ENCODE measurements around the gene FCRL2.

The FCRL2 gene

DNA sequence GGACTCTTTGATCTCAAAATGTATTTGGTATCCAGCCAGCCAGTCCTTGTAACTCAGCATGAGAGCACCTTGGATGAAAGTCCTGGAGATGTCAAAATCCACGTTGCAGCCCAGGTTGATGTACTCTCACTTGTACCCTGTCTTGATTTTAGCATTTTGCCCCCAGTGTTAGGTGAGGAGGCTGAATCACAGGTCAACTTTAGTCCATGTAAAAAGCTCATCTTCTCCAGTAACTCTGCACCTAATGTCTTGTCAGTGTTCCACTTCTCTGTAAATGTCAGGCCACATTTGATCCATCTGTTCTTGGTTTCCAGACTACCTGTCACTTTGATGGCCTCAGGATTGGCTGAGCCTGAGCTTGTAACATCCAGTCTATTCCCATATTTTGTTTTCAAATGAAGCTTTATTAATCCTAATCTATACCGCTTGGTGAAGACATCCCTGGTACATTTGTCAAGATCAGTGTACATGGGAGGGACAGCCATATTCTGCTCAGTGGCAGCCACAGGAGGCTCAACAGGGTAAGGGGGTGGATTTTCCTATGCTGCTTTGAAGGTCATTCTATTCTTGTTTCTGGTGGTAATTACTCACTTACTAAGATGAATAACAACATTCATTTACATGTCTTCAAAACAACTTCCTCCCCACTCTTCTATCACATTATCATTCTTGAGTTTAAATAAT, 52.3 kb downstream of the FCRL2 start:
- no peaks in the 10 kb centered on the region for H3K27me3 ChIP-seq (ENCODE audit: insufficient read depth, poor library complexity, severe bottlenecking)
- no peak overlapping the region for H3K4me3 ChIP-seq (ENCODE audit: severe bottlenecking)
- H3K27ac ChIP-seq (ENCODE audit: poor library complexity, severe bottlenecking) = no peak overlapping the region
- DNase-seq (ENCODE audit: low spot score) (no peak), ATAC-seq (ENCODE audit: low read depth) (no peak)
- TF ChIP-seq, protein P1, sequence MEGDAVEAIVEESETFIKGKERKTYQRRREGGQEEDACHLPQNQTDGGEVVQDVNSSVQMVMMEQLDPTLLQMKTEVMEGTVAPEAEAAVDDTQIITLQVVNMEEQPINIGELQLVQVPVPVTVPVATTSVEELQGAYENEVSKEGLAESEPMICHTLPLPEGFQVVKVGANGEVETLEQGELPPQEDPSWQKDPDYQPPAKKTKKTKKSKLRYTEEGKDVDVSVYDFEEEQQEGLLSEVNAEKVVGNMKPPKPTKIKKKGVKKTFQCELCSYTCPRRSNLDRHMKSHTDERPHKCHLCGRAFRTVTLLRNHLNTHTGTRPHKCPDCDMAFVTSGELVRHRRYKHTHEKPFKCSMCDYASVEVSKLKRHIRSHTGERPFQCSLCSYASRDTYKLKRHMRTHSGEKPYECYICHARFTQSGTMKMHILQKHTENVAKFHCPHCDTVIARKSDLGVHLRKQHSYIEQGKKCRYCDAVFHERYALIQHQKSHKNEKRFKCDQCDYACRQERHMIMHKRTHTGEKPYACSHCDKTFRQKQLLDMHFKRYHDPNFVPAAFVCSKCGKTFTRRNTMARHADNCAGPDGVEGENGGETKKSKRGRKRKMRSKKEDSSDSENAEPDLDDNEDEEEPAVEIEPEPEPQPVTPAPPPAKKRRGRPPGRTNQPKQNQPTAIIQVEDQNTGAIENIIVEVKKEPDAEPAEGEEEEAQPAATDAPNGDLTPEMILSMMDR (IDR thresholded peaks at IDR 0.05; ENCODE audit: poor library complexity, severe bottlenecking) = no peak
- no peaks in the 10 kb centered on the region for H3K4me1 ChIP-seq (ENCODE audit: insufficient read depth, poor library complexity, severe bottlenecking)
- no peaks in the 10 kb centered on the region for H3K36me3 ChIP-seq (ENCODE audit: low read depth)
- no peaks in the 10 kb centered on the region for H3K9me3 ChIP-seq (ENCODE audit: severe bottlenecking)

DNA sequence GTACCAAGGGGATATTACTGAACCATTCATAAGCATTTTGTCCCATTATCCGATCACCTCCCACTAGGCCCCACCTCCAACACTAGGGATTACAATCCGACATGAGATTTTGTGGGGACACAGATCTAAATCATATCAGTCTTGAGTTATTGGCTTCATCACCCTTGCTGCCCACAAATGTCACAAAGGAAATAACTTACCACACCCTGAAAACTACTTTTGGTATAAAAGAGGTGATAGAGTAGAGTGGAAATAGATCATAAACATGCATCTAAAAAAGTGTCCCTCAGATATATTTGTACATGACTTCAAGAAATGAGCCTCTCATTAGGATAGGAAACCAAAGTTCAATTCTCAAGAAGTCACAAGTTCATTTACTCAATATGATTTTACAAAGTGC, 53.8 kb downstream of the FCRL2 start:
- TF ChIP-seq, protein P1 (IDR thresholded peaks at IDR 0.05; ENCODE audit: poor library complexity, severe bottlenecking) = no peak
- H3K27ac ChIP-seq (ENCODE audit: poor library complexity, severe bottlenecking) = no peak overlapping the region
- H3K27me3 ChIP-seq (ENCODE audit: insufficient read depth, poor library complexity, severe bottlenecking) = peaks cover 2% of the 10 kb centered on the region
- DNase-seq (ENCODE audit: low spot score) = no peak
- H3K4me3 ChIP-seq (ENCODE audit: severe bottlenecking) = no peak overlapping the region
- no peaks in the 10 kb centered on the region for H3K4me1 ChIP-seq (ENCODE audit: insufficient read depth, poor library complexity, severe bottlenecking)
- no peaks in the 10 kb centered on the region for H3K9me3 ChIP-seq (ENCODE audit: severe bottlenecking)
- no peak for ATAC-seq (ENCODE audit: low read depth)
- no peaks in the 10 kb centered on the region for H3K36me3 ChIP-seq (ENCODE audit: low read depth)

DNA sequence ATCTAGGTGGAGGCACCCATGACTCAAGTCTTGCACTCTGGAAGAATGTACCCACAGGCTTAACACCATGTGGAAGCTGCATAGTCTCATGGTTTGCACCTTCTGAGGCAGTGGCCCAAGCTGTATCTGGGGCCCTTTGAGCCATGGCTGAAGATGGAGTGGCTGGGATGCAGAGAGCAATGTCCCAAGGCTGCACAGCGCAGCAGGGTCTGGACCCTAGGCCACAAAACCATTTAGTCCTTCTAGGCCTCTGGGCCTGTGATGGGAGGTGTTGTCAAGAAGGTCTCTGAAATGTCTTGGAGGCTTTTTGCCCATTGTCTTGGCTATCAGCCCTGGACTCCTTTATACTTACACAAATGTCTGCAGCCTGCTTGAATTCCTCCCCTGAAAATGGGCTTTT, 54.9 kb downstream of the FCRL2 start:
- TF ChIP-seq, protein P1 (IDR thresholded peaks at IDR 0.05; ENCODE audit: poor library complexity, severe bottlenecking) = no peak
- no peak for DNase-seq (ENCODE audit: low spot score)

DNA sequence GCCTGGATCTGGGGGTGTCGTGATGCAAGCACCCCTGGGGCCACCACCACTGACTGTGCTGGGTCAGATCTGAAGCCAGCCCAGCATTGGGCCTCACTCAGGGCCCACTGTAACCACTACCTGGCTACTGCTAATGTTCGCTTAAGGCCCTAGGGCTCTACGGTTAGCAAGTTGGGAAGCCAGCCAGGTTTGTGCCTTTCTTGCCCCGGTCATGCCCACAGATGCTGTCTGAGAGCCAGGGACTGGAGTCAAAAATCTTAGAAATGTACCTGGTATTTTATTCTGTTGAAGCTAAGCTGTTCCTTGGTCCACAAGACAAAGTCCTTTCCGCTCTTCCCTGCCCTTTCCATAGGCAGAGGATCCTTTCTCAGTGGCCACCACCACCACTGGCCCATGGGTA, 61.2 kb downstream of the FCRL2 start:
- Histone ChIP-seq H3K36me3 (ENCODE audit: low read depth) (no peaks in the 10 kb centered on the region), H3K4me3 (ENCODE audit: severe bottlenecking) (no peak overlapping the region), H3K4me1 (ENCODE audit: insufficient read depth, poor library complexity, severe bottlenecking) (no peaks in the 10 kb centered on the region), H3K27ac (ENCODE audit: poor library complexity, severe bottlenecking) (no peak overlapping the region), H3K9me3 (ENCODE audit: severe bottlenecking) (no peaks in the 10 kb centered on the region), H3K27me3 (ENCODE audit: insufficient read depth, poor library complexity, severe bottlenecking) (peaks cover 4% of the 10 kb centered on the region)
- TF ChIP-seq, protein P1 (IDR thresholded peaks at IDR 0.05; ENCODE audit: poor library complexity, severe bottlenecking) = no peak
- ATAC-seq (ENCODE audit: low read depth) (no peak), DNase-seq (ENCODE audit: low spot score) (no peak)

More for the DNA sequence above, 54.9 kb downstream of the FCRL2 start:
- Histone ChIP-seq H3K9me3 (ENCODE audit: severe bottlenecking) (no peaks in the 10 kb centered on the region), H3K36me3 (ENCODE audit: low read depth) (no peaks in the 10 kb centered on the region), H3K4me3 (ENCODE audit: severe bottlenecking) (no peak overlapping the region), H3K27me3 (ENCODE audit: insufficient read depth, poor library complexity, severe bottlenecking) (peaks cover 4% of the 10 kb centered on the region), H3K4me1 (ENCODE audit: insufficient read depth, poor library complexity, severe bottlenecking) (no peaks in the 10 kb centered on the region), H3K27ac (ENCODE audit: poor library complexity, severe bottlenecking) (no peak overlapping the region)
- ATAC-seq (ENCODE audit: low read depth) = no peak

DNA sequence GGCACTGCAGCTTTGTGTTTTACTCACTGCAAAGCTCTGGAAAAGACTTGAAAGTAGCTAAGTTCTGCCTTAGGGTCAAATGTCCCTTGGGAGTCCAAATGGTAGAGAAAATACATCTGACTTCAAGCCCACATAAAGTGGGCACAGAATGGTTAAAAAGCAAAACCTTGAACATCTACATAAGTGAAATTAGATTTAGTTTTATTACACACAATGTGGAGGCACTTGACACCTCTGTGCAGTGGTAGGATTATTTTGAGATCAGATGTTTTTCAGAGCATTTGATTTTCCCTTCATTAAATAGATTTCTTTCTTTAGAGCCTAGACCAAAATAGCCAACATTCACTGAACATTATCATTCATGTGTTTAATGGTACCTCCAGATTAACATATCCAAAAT, 65.1 kb downstream of the FCRL2 start:
- DNase-seq (ENCODE audit: low spot score) (no peak), ATAC-seq (ENCODE audit: low read depth) (no peak)
- Histone ChIP-seq H3K36me3 (ENCODE audit: low read depth) (no peaks in the 10 kb centered on the region), H3K9me3 (ENCODE audit: severe bottlenecking) (no peaks in the 10 kb centered on the region), H3K4me1 (ENCODE audit: insufficient read depth, poor library complexity, severe bottlenecking) (no peaks in the 10 kb centered on the region), H3K27me3 (ENCODE audit: insufficient read depth, poor library complexity, severe bottlenecking) (no peaks in the 10 kb centered on the region), H3K27ac (ENCODE audit: poor library complexity, severe bottlenecking) (no peak overlapping the region), H3K4me3 (ENCODE audit: severe bottlenecking) (no peak overlapping the region)
- TF ChIP-seq, protein P1 (IDR thresholded peaks at IDR 0.05; ENCODE audit: poor library complexity, severe bottlenecking) = no peak
